SK-N-SH treated with all-trans-retinoic acid at 6 μM for 48 hours (cell line): ENCODE data around the gene ADCY5.

Experiments used
- ATAC-seq: fragments of 200-7000 bp; cut with Tn5 transposase; 3 replicates; pipeline ENCODE4 v1.9.1; 2020; ENCODE audit warnings: mild to moderate bottlenecking, moderate library complexity
- ARNTL ChIP-seq: fragments of 450-650 bp; formaldehyde crosslinking; IDR thresholded peaks from 2 replicates; pipeline ENCODE4 v1.5.0; 2020; ENCODE audit warnings: low read depth, mild to moderate bottlenecking, moderate library complexity, borderline replicate concordance
- BACH2 ChIP-seq: fragments of 250-450 bp; sonication (Bioruptor Pico); IDR thresholded peaks from 2 replicates; pipeline ENCODE4 v1.9.0; 2021; ENCODE audit warnings: mild to moderate bottlenecking, borderline replicate concordance
- CREB5 ChIP-seq: fragments of 250-450 bp; sonication (Bioruptor Pico); IDR thresholded peaks from 2 replicates; pipeline ENCODE4 v1.5.1; 2020; ENCODE audit warnings: low read depth, mild to moderate bottlenecking, moderate library complexity
- CSDC2 ChIP-seq: fragments of 250-450 bp; sonication (Bioruptor Pico); IDR thresholded peaks from 2 replicates; pipeline ENCODE4 v1.5.0; 2020; ENCODE audit warnings: mild to moderate bottlenecking, moderate library complexity
- CSRNP3 ChIP-seq: fragments of 250-450 bp; sonication (Bioruptor Pico); IDR thresholded peaks from 2 replicates; pipeline ENCODE4 v1.5.1; 2021; ENCODE audit warnings: mild to moderate bottlenecking, moderate library complexity
- ESRRG ChIP-seq: fragments of 250-450 bp; sonication (Bioruptor Pico); IDR thresholded peaks from 2 replicates; pipeline ENCODE4 v1.6.1; 2021; ENCODE audit warnings: mild to moderate bottlenecking
- GLIS3 ChIP-seq: fragments of 250-450 bp; sonication (Bioruptor Pico); IDR thresholded peaks from 2 replicates; pipeline ENCODE4 v1.5.0; 2020; ENCODE audit warnings: mild to moderate bottlenecking, moderate library complexity
- ISL1 ChIP-seq: fragments of 250-450 bp; sonication (Bioruptor Pico); IDR thresholded peaks from 2 replicates; pipeline ENCODE4 v2.1.2; 2022; ENCODE audit warnings: mild to moderate bottlenecking, moderate library complexity
- POU6F1 ChIP-seq: fragments of 250-450 bp; sonication (Bioruptor Pico); IDR thresholded peaks from 2 replicates; pipeline ENCODE4 v1.8.0; 2021; ENCODE audit warnings: low read depth, mild to moderate bottlenecking, moderate library complexity, borderline replicate concordance
- PPARA ChIP-seq: fragments of 250-450 bp; sonication (Bioruptor Pico); IDR thresholded peaks from 2 replicates; pipeline ENCODE4 v1.5.0; 2020; ENCODE audit warnings: mild to moderate bottlenecking, borderline replicate concordance
- RARB ChIP-seq: fragments of 250-450 bp; sonication (Bioruptor Pico); IDR thresholded peaks from 2 replicates; pipeline ENCODE4 v1.8.0; 2021; ENCODE audit warnings: mild to moderate bottlenecking, moderate library complexity
- SNAI2 ChIP-seq: fragments of 250-450 bp; sonication (Bioruptor Pico); IDR thresholded peaks from 2 replicates; pipeline ENCODE4 v1.5.0; 2020; ENCODE audit warnings: mild to moderate bottlenecking, moderate library complexity
- TCF4 ChIP-seq: fragments of 250-450 bp; sonication (Bioruptor Pico); IDR thresholded peaks from 2 replicates; pipeline ENCODE4 v1.8.0; 2021; ENCODE audit warnings: mild to moderate bottlenecking, moderate library complexity, borderline replicate concordance
- TOX ChIP-seq: fragments of 250-450 bp; sonication (Bioruptor Pico); IDR thresholded peaks from 2 replicates; pipeline ENCODE4 v1.8.0; 2021; ENCODE audit warnings: mild to moderate bottlenecking, moderate library complexity, borderline replicate concordance
- TSHZ2 ChIP-seq: fragments of 250-450 bp; sonication (Bioruptor Pico); IDR thresholded peaks from 2 replicates; pipeline ENCODE4 v1.5.0; 2020; ENCODE audit warnings: mild to moderate bottlenecking, moderate library complexity
- ZC3H10 ChIP-seq: fragments of 250-450 bp; sonication (Bioruptor Pico); IDR thresholded peaks from 2 replicates; pipeline ENCODE4 v1.5.1; 2021; ENCODE audit warnings: mild to moderate bottlenecking, moderate library complexity
- ZFP3 ChIP-seq: fragments of 250-450 bp; sonication (Bioruptor Pico); IDR thresholded peaks from 2 replicates; pipeline ENCODE4 v1.5.0; 2020; ENCODE audit warnings: mild to moderate bottlenecking, moderate library complexity
- ZNF565 ChIP-seq: fragments of 450-650 bp; formaldehyde crosslinking; conservative IDR thresholded peaks from 2 replicates; pipeline ENCODE4 v1.5.0; 2020; ENCODE audit warnings: low read depth, mild to moderate bottlenecking, moderate library complexity
- ZNF70 ChIP-seq: fragments of 450-650 bp; formaldehyde crosslinking; IDR thresholded peaks from 2 replicates; pipeline ENCODE4 v1.5.0; 2020; ENCODE audit warnings: mild to moderate bottlenecking, moderate library complexity
- ZNF8 ChIP-seq: fragments of 450-650 bp; formaldehyde crosslinking; IDR thresholded peaks from 2 replicates; pipeline ENCODE4 v1.5.0; 2020; ENCODE audit warnings: mild to moderate bottlenecking, moderate library complexity

The ADCY5 gene

GRCh38 chr3:123285931-123286307 lies 163.0 kb downstream of the ADCY5 start:
- TF ChIP-seq ZNF565 (no peak), CSRNP3 (CRISPR knock-in tag) (no peak)
- ATAC-seq = peak; percentile 11; the same call in 2 of the 3 replicates

DNA sequence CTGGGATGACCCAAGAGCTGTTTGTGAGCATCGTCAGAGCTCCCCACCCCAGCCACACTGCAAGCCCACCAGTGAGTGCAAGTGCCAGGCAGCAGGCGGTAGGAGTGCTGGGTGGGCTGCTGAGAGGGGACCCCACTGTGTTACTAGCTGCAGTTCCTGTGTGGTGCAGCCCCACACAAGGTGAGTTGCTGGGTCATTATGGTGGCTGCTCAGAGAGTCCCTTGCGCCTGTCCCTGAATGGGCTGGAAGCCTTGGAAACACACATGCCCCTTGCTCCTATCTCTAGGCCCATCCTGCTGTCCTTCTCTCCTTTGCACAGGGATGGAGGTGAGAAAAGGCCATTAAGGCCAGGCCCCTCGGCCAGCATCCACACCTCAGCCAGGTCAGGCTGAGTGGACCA lies 163.4 kb downstream of the ADCY5 start:
- no peak for TF ChIP-seq RARB (CRISPR knock-in tag)
- TF ChIP-seq ESRRG = no peak
- TF ChIP-seq ARNTL = no peak
- TF ChIP-seq TSHZ2 = no peak
- TF ChIP-seq ZFP3 (CRISPR knock-in tag) = no peak
- no peak for TF ChIP-seq POU6F1
- no peak for TF ChIP-seq BACH2 (CRISPR knock-in tag)
- no peak for TF ChIP-seq ZNF70 (CRISPR knock-in tag)
- TF ChIP-seq CSRNP3 (CRISPR knock-in tag) = no peak
- TF ChIP-seq CSDC2 (CRISPR knock-in tag) = no peak
- no peak for TF ChIP-seq CREB5 (CRISPR knock-in tag)
- no peak for TF ChIP-seq GLIS3
- TF ChIP-seq ZC3H10 (CRISPR knock-in tag) = no peak
- TF ChIP-seq TCF4 (CRISPR knock-in tag) = no peak
- no peak for TF ChIP-seq SNAI2 (CRISPR knock-in tag)
- no peak for TF ChIP-seq TOX (CRISPR knock-in tag)
- ATAC-seq = no peak

DNA sequence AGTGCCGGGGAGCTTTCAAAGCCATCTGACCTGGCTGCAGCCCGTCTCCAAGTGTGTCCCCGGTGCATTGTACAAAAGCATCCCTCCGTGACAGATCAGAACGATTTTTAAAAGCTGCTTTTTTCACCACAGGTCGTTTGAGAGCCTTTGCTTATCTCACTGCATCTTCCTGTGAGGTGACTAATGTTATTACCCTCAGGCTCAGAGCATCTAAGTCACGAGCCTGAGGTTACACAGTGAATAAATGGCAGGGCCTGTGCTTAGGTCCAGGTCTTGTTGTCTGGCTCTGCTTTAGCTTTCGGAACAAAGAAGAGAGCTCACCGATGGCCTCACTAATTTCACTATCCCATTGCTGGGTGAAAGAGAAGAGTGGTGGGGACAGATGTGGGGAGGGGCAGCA lies 163.8 kb downstream of the ADCY5 start:
- no peak for ATAC-seq
- TF ChIP-seq POU6F1 = no peak
- TF ChIP-seq, all 23 proteins: peak for 0

- ATAC-seq = no peak
- TF ChIP-seq ISL1 (no peak), PPARA (CRISPR knock-in tag) (no peak), BACH2 (CRISPR knock-in tag) (no peak), ZNF8 (no peak), TSHZ2 (no peak), POU6F1 (no peak)
Measured at GRCh38 chr3:123284399-123285010, 164.4 kb downstream of the ADCY5 start.
